Peyer's patch (tissue), 4 donors: ENCODE results near the gene FRMD7. TPM values are rescaled to one million over a fixed set of nuclear protein-coding genes. Genes with fewer than 3 reads are reported as not detected.
"Not testable (repeated sequence)": the region's sequence is repeated elsewhere in the genome, so short reads cannot be mapped to it uniquely, and the experiment has no call there.

Source experiments
- DNase-seq, 3 donors: peaks; one replicate each; pipeline ENCODE4 v3.0.0-alpha.2; 2017 to 2019
- H3K27ac ChIP-seq, 4 donors: fragments of 200-600 bp; sonication (generic); one replicate each; pipeline ENCODE4 v1.5.1; 2016 to 2019
- H3K27me3 ChIP-seq, 2 donors: fragments of 200-600 bp; sonication (generic); one replicate each; pipeline ENCODE4 v1.5.1; 2019
- H3K36me3 ChIP-seq, 3 donors: fragments of 200-600 bp; sonication (generic); one replicate each; pipeline ENCODE4 v1.5.1; 2016 to 2019
- H3K4me1 ChIP-seq, 4 donors: fragments of 200-600 bp; sonication (generic); one replicate each; pipeline ENCODE4 v1.5.1; 2016 to 2019
- H3K4me3 ChIP-seq, 4 donors: fragments of 200-600 bp; sonication (generic); 1 replicate in 3 of 4; 2 replicates in 1 of 4; pipeline ENCODE4 v1.5.1; 2016 to 2019; ENCODE audit warnings: mild to moderate bottlenecking in 1 of 4
- H3K9me3 ChIP-seq, 4 donors: fragments of 200-600 bp; sonication (generic); one replicate each; pipeline ENCODE4 v1.5.1; 2016 to 2019; ENCODE audit warnings: mild to moderate bottlenecking in 1 of 4
- CTCF ChIP-seq, 6 experiments: fragments of 450-650 bp in 4 of 6; fragments of 200-600 bp in 2 of 6; sonication (generic) in 1 of 6; IDR thresholded peaks; one replicate each; pipeline ENCODE4 v1.5.1; 2017 to 2019; ENCODE audit warnings: antibody characterized with exemption in 6 of 6, mild to moderate bottlenecking in 3 of 6, moderate library complexity in 1 of 6
- POLR2A ChIP-seq, 2 donors: fragments of 450-650 bp; IDR thresholded peaks; one replicate each; pipeline ENCODE4 v1.5.1; 2017; ENCODE audit warnings: antibody characterized with exemption in 2 of 2, mild to moderate bottlenecking in 2 of 2, moderate library complexity in 2 of 2
- total RNA-seq, 4 donors: library from RNA; depleted of rRNA; stranded (reverse); fragments of >200 nt; gene quantifications; one replicate each; pipeline ENCODE4 v1.1.0, GENCODE V29; 2016

Gene FRMD7
- total RNA-seq, 4 donors from 2014 or later, result not detected

DNA sequence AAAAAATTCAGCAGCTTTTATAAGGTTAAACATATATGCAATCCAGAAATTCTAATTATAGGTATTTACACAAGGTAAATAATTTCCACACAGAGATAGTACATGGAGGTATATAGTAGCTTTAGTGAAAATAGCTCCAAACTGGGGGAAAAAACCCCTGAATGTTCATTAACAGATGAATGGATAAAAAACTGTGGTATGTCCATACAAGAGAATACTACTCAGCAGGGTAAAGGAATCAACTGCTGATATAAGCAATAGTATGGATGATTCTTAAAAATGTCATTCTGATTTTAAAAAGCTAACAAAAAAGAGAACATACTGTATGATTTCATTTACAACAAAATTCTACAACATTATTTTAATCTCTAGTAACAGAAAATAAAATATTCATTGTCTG, 37.2 kb upstream of the FRMD7 start:
- no peak overlapping the region for H3K27ac ChIP-seq

DNA sequence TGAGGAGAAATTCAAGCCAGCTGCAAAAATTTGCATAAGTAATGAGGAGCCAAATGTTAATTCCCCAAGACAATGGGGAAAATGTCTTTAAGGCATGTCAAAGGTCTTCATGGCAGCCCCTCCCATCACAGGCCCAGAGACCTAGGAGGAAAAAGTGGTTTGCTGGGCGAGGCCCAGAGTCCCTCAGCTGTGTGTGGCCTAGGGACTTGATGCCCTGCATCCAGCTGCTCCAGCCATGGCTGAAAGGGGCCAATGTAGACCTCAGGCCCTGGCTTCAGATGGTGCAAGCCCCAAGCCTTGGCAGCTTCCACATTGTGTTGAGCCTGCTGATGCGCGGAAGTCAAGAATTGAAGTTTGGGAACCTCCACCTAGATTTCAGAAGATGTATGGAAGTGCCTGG, 35.3 kb upstream of the FRMD7 start:
- not testable (repeated sequence) for H3K4me1 ChIP-seq

More for the DNA sequence above, 37.2 kb upstream of the FRMD7 start:
- no peaks in the 10 kb centered on the region for H3K27me3 ChIP-seq
- H3K4me3 ChIP-seq, result no peak overlapping the region
- no peak for DNase-seq
- no peak for TF ChIP-seq CTCF (IDR thresholded peaks at IDR 0.05)
- TF ChIP-seq POLR2A (IDR thresholded peaks at IDR 0.05), result no peak
- H3K4me1 ChIP-seq, result no peaks in the 10 kb centered on the region
- H3K36me3 ChIP-seq, result no peaks in the 10 kb centered on the region
- H3K9me3 ChIP-seq, result no peaks in the 10 kb centered on the region

GRCh38 chrX:132153166-132153565, 25.3 kb upstream of the FRMD7 start:
- no peaks in the 10 kb centered on the region for H3K9me3 ChIP-seq
- H3K27ac ChIP-seq, result no peak overlapping the region
- no peak for DNase-seq
- H3K36me3 ChIP-seq, result no peaks in the 10 kb centered on the region
- no peaks in the 10 kb centered on the region for H3K4me1 ChIP-seq
- H3K4me3 ChIP-seq, result no peak overlapping the region
- TF ChIP-seq POLR2A (IDR thresholded peaks at IDR 0.05), result no peak
- no peak for TF ChIP-seq CTCF (IDR thresholded peaks at IDR 0.05)
- no peaks in the 10 kb centered on the region for H3K27me3 ChIP-seq

More for the DNA sequence above, 35.3 kb upstream of the FRMD7 start:
- not testable (repeated sequence) for H3K36me3 ChIP-seq, H3K27ac ChIP-seq, DNase-seq, H3K27me3 ChIP-seq, H3K4me3 ChIP-seq, H3K9me3 ChIP-seq

DNA sequence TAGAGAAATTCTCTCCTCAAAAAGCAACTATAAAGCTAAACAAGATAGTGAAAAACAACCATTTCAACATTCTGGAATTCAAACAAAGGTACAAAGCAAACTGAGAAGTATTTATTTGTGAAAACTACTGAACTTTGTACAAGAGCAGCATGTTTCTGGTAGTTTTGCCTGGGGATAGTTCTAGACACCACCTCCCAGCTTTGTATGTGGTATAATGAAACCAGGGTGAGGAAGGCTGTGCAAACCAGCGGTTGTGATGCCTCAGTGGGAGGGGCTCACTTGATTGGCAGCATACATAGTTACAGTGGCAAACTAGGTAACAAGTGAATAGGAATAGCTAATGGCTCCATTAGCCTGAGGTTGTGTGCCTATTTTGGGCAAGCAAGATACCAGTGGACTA, 18.6 kb upstream of the FRMD7 start:
- Histone ChIP-seq H3K4me3 (no peak overlapping the region), H3K36me3 (no peaks in the 10 kb centered on the region), H3K9me3 (no peaks in the 10 kb centered on the region), H3K27ac (no peak overlapping the region), H3K4me1 (no peaks in the 10 kb centered on the region), H3K27me3 (no peaks in the 10 kb centered on the region)
- no peak for DNase-seq
- TF ChIP-seq CTCF (IDR thresholded peaks at IDR 0.05) (no peak), POLR2A (IDR thresholded peaks at IDR 0.05) (no peak)

DNA sequence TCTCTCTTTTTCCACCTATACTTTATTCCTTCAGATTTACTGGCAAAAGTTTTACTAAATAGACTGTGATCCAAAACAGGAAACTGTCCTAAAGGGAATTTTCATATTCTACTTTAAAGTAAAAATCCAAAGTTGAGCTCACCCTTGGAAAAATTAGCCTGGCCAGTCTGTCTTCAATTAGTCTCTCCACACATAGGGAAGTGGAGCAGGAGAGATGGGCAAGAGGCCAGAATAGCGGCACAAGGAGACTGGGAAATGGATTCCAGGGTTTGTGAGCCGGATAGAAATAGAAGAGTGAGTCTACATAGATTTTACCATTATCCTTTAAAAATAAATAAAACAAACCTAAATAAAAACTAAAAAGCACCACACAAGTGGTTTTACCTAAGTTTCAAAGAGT, 16.2 kb upstream of the FRMD7 start:
- Histone ChIP-seq H3K27ac (no peak overlapping the region), H3K4me1 (no peaks in the 10 kb centered on the region), H3K27me3 (no peaks in the 10 kb centered on the region), H3K36me3 (no peaks in the 10 kb centered on the region), H3K4me3 (no peak overlapping the region), H3K9me3 (no peaks in the 10 kb centered on the region)
- DNase-seq, result no peak
- TF ChIP-seq POLR2A (IDR thresholded peaks at IDR 0.05) (no peak), CTCF (IDR thresholded peaks at IDR 0.05) (no peak)

GRCh38 chrX:132125906-132126305, 1.9 kb downstream of the FRMD7 start:
- DNase-seq, result no peak
- H3K4me1 ChIP-seq, result no peaks in the 10 kb centered on the region
- no peaks in the 10 kb centered on the region for H3K27me3 ChIP-seq
- no peak overlapping the region for H3K27ac ChIP-seq
- TF ChIP-seq CTCF (IDR thresholded peaks at IDR 0.05), result no peak
- TF ChIP-seq POLR2A (IDR thresholded peaks at IDR 0.05), result no peak
- H3K4me3 ChIP-seq, result no peak overlapping the region
- no peaks in the 10 kb centered on the region for H3K36me3 ChIP-seq
- H3K9me3 ChIP-seq, result no peaks in the 10 kb centered on the region
